AG08395 (cell line): ENCODE measurements around the gene TNPO3.
A peak's percentile ranks its signal among the peaks of the same experiment; 100 is the strongest.

Experiments used
- DNase-seq: peaks from one replicate; pipeline ENCODE4 v3.0.0; 2012; ENCODE audit warnings: mixed read lengths, low spot score

TNPO3 gene

GRCh38 chr7:128906766-128907559, 147.9 kb downstream of the TNPO3 start:
- no peak for DNase-seq

GRCh38 chr7:128906001-128906765, 148.7 kb downstream of the TNPO3 start:
- no peak for DNase-seq

GRCh38 chr7:128904381-128905197, 150.3 kb downstream of the TNPO3 start:
- DNase-seq: peak; percentile 72
